ENCODE results near the gene MDFI.

Gene MDFI

DNA sequence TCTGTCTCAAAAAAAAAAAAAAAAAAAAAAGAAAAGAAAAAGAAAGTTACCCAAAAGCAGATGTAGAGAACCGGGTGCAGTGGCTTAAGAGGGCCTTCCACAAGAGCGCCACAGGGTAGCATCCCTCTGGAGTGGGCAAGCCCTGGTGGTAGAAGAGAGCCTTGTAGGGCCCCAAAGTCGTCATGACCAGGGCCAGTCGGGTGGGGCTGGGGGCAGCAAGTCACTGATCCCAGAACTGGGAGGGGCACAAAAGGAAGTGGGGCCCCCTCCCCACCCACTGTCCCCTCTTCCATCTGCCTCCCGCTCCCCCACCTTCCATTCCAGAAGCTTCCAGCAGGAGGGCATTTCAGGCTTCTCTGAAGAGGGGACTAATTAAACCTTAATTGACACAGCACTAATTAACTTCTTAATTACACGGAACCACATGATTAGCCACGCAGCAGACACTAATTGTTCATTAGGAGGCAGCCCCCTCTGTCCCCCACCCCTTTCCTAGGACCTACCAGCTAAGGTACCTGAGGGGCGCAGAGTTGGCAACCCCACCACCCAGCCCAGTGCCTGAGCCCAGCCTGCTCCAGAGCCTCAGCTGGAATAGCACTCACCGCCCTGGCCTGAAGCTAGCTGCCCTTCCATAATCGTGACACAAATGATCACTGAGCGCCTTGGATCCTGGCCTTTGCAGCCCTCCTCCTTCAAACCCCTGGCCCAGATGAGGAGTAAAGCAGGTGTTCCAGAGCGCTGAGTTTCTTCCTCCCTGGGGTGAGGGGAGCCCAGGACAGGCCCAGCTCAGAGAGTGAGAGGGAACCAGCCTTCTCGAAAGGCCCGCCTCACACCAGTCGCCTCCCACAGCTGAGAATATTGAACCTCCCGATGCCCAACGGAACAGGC lies 34.8 kb downstream of the MDFI start:
- DNase-seq (ENCODE audit: low read depth in 2 of 2): no peak

DNA sequence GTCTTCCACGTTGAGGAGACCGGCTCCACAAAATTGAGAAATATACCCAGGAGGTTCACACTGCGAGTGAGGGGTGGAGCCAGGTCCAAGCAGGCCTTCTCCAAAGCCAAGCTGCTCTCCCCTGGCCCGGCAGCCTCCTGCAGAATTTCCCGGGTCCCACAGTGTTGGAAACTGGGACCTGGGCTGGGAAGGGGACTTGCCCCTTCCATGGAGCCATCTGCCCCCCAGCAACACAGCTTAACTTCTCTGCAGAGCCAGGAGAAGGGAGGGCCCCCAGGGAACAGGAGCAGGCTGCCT lies 35.4 kb downstream of the MDFI start:
- no peak for DNase-seq (ENCODE audit: low read depth in 2 of 2)

DNA sequence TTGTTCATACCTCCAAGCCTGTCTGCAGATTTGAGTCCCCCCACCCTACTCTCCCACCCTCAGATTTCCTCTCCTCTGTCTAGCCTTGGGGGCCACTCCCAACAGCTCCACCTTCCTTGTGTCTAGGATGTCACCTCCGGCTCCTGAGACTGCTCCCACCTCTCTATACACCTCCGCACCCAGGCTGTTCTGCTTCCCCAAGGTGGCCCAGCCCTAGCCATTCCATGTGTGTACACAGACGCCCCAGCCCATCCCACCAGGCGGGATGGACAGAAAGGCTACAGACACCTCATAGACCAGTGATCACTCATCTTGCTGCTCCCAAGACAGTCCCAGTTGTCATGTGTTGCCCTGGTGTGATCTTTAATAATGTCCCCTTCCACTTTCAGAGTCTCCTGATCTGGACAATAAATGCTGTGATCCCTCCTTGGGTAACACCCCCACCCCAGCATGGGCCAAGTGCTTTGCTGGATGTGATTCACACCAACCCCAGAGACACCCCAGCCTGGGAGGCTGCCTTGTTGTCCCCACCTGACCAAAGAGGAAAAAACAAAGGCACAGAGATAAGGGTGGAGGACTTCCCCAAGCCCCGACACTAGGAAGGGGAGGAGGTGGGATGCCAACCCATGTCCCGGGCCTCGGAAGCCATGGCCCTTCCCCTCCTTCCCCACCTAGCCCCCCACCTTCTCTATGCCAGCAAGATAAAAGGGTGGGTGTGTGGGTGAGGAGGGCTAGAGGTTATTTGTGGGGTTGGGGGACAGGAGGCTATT lies 36.1 kb downstream of the MDFI start:
- DNase-seq (ENCODE audit: low read depth in 2 of 2): no peak

GRCh38 chr6:41675176-41675775 lies 37.0 kb downstream of the MDFI start:
- DNase-seq (ENCODE audit: low read depth in 2 of 2): no peak

- no peak for DNase-seq (ENCODE audit: low read depth in 2 of 2)
These were observed 37.7 kb downstream of the MDFI start for GRCh38 chr6:41675992-41676391.

DNA sequence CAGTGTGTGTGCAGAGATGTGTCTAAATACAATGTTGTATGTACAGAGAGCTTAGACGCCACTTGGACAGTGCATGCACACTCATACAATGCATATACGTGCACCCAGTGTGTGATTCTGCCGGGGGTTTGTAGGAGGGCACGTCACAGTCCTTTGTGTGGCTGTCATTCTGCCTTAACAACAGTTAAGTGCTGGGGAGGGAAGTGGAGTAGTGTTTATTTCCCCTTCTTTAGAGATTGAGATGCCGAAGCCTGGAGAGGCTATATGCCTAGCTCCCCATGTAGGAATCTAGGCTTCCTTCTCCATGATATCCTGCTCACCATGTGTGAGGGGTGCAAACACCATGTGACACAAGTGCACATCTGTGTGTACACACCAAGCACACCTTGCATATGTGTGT lies 38.2 kb downstream of the MDFI start:
- DNase-seq (ENCODE audit: low read depth in 2 of 2): no peak

GRCh38 chr6:41677124-41677921 lies 39.1 kb downstream of the MDFI start:
- DNase-seq (ENCODE audit: low read depth in 2 of 2): no peak

GRCh38 chr6:41678511-41679084 lies 40.3 kb downstream of the MDFI start:
- DNase-seq (ENCODE audit: low read depth in 2 of 2): no peak

DNA sequence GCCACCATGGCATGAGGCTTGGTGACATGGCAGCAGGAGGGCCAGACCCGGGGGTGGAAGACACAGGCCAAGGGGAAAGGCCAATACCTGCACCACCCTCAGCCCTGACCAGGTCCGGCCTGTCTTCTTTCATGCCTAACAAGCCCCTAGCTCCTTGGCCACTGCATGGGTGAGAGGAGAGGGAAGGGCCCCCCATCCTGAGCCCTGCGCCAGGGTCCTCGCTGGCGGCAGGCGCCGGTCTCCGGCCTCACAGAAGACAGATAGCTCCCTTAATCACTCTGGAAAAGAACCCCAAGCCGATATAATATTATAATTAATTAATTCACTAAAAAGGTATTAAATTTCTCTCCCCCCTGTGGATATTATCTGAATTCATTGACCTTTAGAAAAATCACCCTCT lies 41.4 kb downstream of the MDFI start:
- no peak for DNase-seq (ENCODE audit: low read depth in 2 of 2)

DNA sequence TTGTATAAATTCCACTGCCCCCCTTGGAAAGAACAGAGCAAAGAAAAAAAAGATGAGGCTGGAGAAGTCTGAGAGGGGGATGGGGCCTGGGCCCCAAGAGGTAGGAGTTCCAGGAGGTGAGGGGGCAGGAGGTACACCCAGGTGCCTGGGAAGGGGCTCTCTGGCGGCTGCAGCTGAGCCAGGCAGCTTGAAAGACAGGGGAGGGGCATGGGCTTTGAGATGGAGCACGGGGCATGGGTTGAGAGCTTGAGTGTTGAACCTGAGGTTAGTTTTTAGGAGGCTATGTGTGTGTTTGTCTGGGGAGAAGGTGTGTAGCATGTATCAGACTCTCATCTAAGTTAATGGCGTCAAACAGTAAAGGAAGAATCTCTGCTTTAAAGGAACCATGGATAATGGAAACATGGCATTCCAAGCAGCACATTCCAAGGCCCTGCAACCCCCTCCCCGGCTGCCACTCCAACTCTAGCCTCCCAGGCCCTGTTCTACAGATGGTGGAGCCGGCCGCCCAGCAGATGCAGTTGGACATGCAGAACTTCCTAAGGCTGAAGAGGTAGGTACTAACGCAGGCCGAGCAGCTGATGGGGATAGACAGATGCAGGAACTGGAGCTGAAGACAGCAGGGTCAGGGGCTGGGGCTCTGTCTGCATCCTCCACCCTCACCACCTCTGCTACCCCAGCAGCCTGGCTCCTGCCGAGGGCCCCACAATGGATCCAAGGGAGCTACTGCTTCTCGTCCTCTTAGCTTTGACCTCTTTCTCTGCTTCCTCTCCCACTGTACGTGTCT lies 42.1 kb downstream of the MDFI start:
- DNase-seq (ENCODE audit: low read depth in 2 of 2): no peak

GRCh38 chr6:41682056-41682477 lies 43.8 kb downstream of the MDFI start:
- DNase-seq (ENCODE audit: low read depth in 2 of 2): peak; percentile 8 to 53

GRCh38 chr6:41682497-41683272 lies 44.4 kb downstream of the MDFI start:
- DNase-seq (ENCODE audit: low read depth in 2 of 2): no peak

DNA sequence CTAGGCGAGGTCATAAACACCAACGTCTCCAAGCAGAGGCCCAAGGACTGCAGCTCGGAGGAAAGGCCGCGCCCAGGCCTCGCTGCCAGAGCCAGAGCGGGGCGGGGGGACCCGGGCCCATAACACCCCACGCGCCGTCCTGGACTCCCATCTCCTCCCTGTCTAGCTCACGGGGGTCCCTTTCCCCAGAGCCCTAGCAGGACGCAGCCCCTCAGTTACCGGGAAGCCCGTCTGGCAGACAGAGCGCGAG lies 44.9 kb downstream of the MDFI start:
- no peak for DNase-seq (ENCODE audit: low read depth in 2 of 2)

DNA sequence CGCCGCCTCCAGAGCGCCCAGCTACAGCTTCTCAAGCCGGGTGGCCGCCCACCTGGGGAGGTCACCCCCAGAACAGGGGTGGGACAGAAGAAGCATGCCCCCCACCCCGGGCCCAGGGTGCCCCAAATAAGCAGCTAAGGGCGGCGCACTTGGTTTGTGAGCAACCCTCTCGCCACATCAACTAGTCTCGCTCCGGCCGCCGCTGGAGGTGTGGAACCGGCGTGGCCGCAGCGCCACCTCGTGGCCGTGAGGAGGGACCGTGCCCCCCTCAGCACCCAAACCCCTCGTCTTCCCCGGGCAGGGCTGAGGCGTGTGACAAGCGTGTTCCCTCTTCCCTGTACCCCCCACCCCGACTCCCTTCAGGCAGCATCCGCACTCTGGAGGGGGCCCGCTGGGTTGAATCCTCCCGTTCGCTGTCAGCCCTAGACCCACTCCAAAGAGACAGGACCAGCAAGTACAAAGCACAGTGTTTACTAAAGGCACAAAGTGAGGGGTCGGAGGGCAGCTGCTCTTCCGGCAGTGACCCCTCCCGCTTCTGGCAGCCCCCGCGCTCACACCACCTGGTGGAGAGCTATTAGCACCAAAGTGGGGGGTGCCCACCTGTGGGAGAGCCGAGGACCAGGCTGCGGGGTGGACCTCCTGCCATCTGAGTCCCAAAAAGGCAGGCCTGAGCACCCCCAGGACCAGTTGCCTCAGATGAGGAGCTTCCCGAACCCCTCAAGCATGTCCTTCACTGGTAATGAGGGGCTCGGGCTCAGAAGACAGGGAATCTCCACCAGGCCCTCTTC lies 45.4 kb downstream of the MDFI start:
- peak; percentile 61 to 65 for DNase-seq (ENCODE audit: low read depth in 2 of 2)

GRCh38 chr6:41684311-41685180 lies 46.3 kb downstream of the MDFI start:
- no peak for DNase-seq (ENCODE audit: low read depth in 2 of 2)

DNA sequence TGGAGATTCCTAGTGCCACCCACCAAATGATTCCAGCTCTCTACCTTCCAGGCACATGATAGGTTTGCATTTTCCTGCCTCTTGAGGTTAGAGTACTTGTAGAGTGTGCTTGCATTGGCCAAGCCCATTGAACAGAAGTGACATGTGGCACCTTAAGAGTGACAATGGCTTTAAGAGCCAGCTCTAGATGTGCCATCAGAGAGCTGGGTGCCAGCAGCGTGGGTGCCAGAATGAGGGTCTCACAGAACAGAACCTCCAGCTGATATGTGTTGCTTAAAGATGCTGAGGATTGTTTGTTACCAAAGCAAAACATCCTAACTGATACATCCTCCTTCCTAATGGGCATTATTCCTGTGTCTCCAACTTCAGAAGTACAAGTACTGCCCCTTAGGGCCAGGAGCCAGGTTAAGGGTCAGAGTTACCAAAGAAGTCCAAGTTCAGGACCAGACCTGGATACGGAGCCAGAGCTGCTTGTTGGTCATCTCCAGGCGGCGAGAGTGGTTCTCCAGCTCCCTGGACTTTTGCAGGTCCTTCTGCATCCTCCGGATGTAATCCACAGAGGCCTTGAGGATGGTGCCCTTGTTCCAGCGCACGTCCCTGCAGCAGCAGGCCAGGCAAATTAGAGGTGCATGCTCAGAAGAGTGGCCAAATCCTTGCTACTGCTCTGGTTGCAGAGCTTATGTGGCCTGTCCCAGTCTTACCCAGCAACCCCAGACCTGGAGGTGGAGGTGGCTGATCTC lies 47.5 kb downstream of the MDFI start:
- no peak for DNase-seq (ENCODE audit: low read depth in 2 of 2)

GRCh38 chr6:41687501-41688175 lies 49.4 kb downstream of the MDFI start:
- DNase-seq (ENCODE audit: low read depth in 2 of 2): no peak

Measured in stimulated activated CD4-positive, alpha-beta T cell treated with anti-CD3 and anti-CD28 coated beads, Interleukin-1b, Interleukin-23, amount 100 ng/mL, for 1 hour (primary cell).